HCT116 (cell line): ENCODE measurements around the gene ALKBH2. TPM values are rescaled to one million over a fixed set of nuclear protein-coding genes. Genes with fewer than 3 reads are reported as not detected.

Source experiments
- ATAC-seq: fragments of 200-7000 bp; cut with Tn5 transposase; 2 replicates; pipeline ENCODE4 v1.9.1; 2020; ENCODE audit warnings: mild to moderate bottlenecking, moderate library complexity
- BruUV-seq: library from RNA; stranded (reverse); fragments of 400-500 nt; replicated peaks from 2 replicates; lab custom pipeline; 2021; lab: Mats Ljungman, UMichigan
- CTCF ChIA-PET: fragments of 300-600 bp; sonication (Branson Sonifier 250); formaldehyde crosslinking; loops from one replicate; lab custom pipeline; 2021; ENCODE audit warnings: antibody characterized with exemption; lab: Charles Lee
- POLR2A ChIA-PET: fragments of 300-600, 350-600 bp; sonication (Branson Sonifier 250); formaldehyde crosslinking; loops from one replicate; lab custom pipeline; 2021; ENCODE audit warnings: antibody characterized with exemption; lab: Charles Lee
- RAD21 ChIA-PET, 2 experiments: fragments of 300-600 bp; sonication (Branson Sonifier 250); formaldehyde crosslinking; loops; one replicate each; lab custom pipeline; 2023; ENCODE audit warnings: low total read pairs in 2 of 2; ENCODE audit not compliant: uncharacterized antibody in 2 of 2, unreplicated experiment in 2 of 2, low non-redundant PET in 1 of 2; lab: Charles Lee
- DNase-seq: peaks from one replicate; pipeline ENCODE4 v3.0.0-alpha.2; 2010; ENCODE audit warnings: low read depth, low spot score
- H2AFZ ChIP-seq: fragments of 200-600 bp; shearing (Covaris generic), sonication (generic); 2 replicates; pipeline ENCODE4 v1.6.1; 2017; ENCODE audit warnings: low read depth, mixed run types, mixed read lengths, antibody characterized with exemption, low read length; ENCODE audit not compliant: poor library complexity, severe bottlenecking
- H3K27ac ChIP-seq: 2 replicates; pipeline ENCODE4 v1.5.1; 2012; ENCODE audit warnings: low read depth, low read length
- H3K27me3 ChIP-seq: fragments of 200-600 bp; sonication (generic); 2 replicates; pipeline ENCODE4 v1.6.1; 2016; ENCODE audit warnings: mixed run types, low read length, mixed read lengths; ENCODE audit not compliant: insufficient read depth
- H3K36me3 ChIP-seq, 2 experiments: fragments of 200-500 bp in 1 of 2; fragments of 200-600 bp in 1 of 2; sonication (Bioruptor generic) in 1 of 2; sonication (generic) in 1 of 2; 2 replicates each; pipeline versions ENCODE4 v1.5.1 to v1.6.1; 2014 to 2016; ENCODE audit warnings: low read length in 2 of 2, inconsistent platforms in 1 of 2, mixed read lengths in 1 of 2, mixed run types in 1 of 2; ENCODE audit not compliant: insufficient read depth in 2 of 2, control insufficient read depth in 1 of 2
- H3K4me1 ChIP-seq, 2 experiments: fragments of 200-600 bp in 1 of 2; sonication (generic) in 1 of 2; 2 replicates each; pipeline versions ENCODE4 v1.5.1 to v1.6.1; 2012 to 2017; ENCODE audit warnings: low read length in 2 of 2, inconsistent platforms in 1 of 2, mild to moderate bottlenecking in 1 of 2, mixed read lengths in 1 of 2, mixed run types in 1 of 2, moderate library complexity in 1 of 2; ENCODE audit not compliant: insufficient read depth in 2 of 2, control insufficient read depth in 1 of 2
- H3K4me2 ChIP-seq: fragments of 200-600 bp; sonication (generic); 2 replicates; pipeline ENCODE4 v1.6.1; 2017; ENCODE audit warnings: mixed run types, low read length, mixed read lengths
- H3K4me3 ChIP-seq, 2 experiments: fragments of 200-600 bp in 1 of 2; sonication (generic) in 1 of 2; replicated peaks in 1 of 2; 2 replicates each; pipeline ENCODE4 v1.5.1; 2011 to 2016; ENCODE audit warnings: low read length in 2 of 2, control low read depth in 1 of 2, low read depth in 1 of 2, mild to moderate bottlenecking in 1 of 2, mixed read lengths in 1 of 2, mixed run types in 1 of 2
- H3K79me2 ChIP-seq: fragments of 200-600 bp; sonication (generic); 2 replicates; pipeline ENCODE4 v1.6.1; 2017; ENCODE audit warnings: mild to moderate bottlenecking, mixed run types, low read length, moderate library complexity, mixed read lengths; ENCODE audit not compliant: insufficient read depth
- H3K9ac ChIP-seq: fragments of 200-600 bp; sonication (generic); 2 replicates; pipeline ENCODE4 v1.6.1; 2016; ENCODE audit warnings: low read length, mixed read lengths
- H3K9me2 ChIP-seq: fragments of 200-600 bp; sonication (generic), shearing (Covaris generic); 2 replicates; pipeline ENCODE4 v1.6.1; 2017; ENCODE audit warnings: mixed run types, mild to moderate bottlenecking, moderate library complexity; ENCODE audit not compliant: insufficient read depth
- H3K9me3 ChIP-seq, 2 experiments: fragments of 200-500 bp in 1 of 2; fragments of 200-600 bp in 1 of 2; sonication (Bioruptor generic) in 1 of 2; sonication (generic) in 1 of 2; 2 replicates each; pipeline ENCODE4 v1.6.1; 2014 to 2017; ENCODE audit warnings: low read length in 2 of 2, mixed read lengths in 2 of 2, inconsistent platforms in 1 of 2, low read depth in 1 of 2, mild to moderate bottlenecking in 1 of 2, mixed run types in 1 of 2, moderate library complexity in 1 of 2; ENCODE audit not compliant: control insufficient read depth in 1 of 2, insufficient read depth in 1 of 2
- H4K20me1 ChIP-seq: fragments of 200-600 bp; sonication (generic), shearing (Covaris generic); 2 replicates; pipeline ENCODE4 v1.6.1; 2017; ENCODE audit warnings: mixed run types, mild to moderate bottlenecking, moderate library complexity; ENCODE audit not compliant: insufficient read depth
- ATF3 ChIP-seq: IDR thresholded peaks from 2 replicates; pipeline ENCODE4 v1.6.1; 2012
- CEBPB ChIP-seq: IDR thresholded peaks from 2 replicates; pipeline ENCODE4 v1.6.1; 2012; ENCODE audit warnings: low read depth
- CTCF ChIP-seq, 3 experiments: fragments of 200-600 bp in 1 of 3; sonication (generic) in 1 of 3; IDR thresholded peaks in 2 of 3; conservative IDR thresholded peaks in 1 of 3; 2 replicates each; pipeline ENCODE4 v1.5.1; 2012 to 2017; ENCODE audit warnings: low read depth in 2 of 3, low read length in 2 of 3, antibody characterized with exemption in 1 of 3, borderline replicate concordance in 1 of 3, control low read depth in 1 of 3, mild to moderate bottlenecking in 1 of 3, mixed read lengths in 1 of 3, mixed run types in 1 of 3, moderate library complexity in 1 of 3; ENCODE audit not compliant: insufficient read depth in 1 of 3
- EGR1 ChIP-seq: IDR thresholded peaks from 2 replicates; pipeline ENCODE4 v1.6.1; 2012; ENCODE audit warnings: low read depth
- ELF1 ChIP-seq: IDR thresholded peaks from 2 replicates; pipeline ENCODE4 v1.6.1; 2012; ENCODE audit warnings: low read depth, borderline replicate concordance
- EZH2 ChIP-seq: fragments of 200-600 bp; sonication (generic); IDR thresholded peaks from 2 replicates; pipeline ENCODE4 v1.6.1; 2017; ENCODE audit warnings: antibody characterized with exemption, mixed run types
- FOSL1 ChIP-seq: IDR thresholded peaks from 2 replicates; pipeline ENCODE4 v1.6.1; 2012; ENCODE audit warnings: low read depth
- JUND ChIP-seq: IDR thresholded peaks from 2 replicates; pipeline ENCODE4 v1.6.1; 2012
- POLR2A ChIP-seq: IDR thresholded peaks from 2 replicates; pipeline ENCODE4 v1.7.0; 2011; ENCODE audit warnings: borderline replicate concordance; ENCODE audit not compliant: insufficient read depth, insufficient read length; ENCODE audit errors: extremely low read depth
- POLR2AphosphoS5 ChIP-seq: IDR thresholded peaks from 2 replicates; pipeline ENCODE4 v1.6.1; 2011; ENCODE audit warnings: mild to moderate bottlenecking, low read depth, low read length, moderate library complexity
- REST ChIP-seq: IDR thresholded peaks from 2 replicates; pipeline ENCODE4 v1.6.1; 2012; ENCODE audit warnings: low read depth
- SIN3A ChIP-seq: IDR thresholded peaks from 2 replicates; pipeline ENCODE4 v1.6.1; 2012; ENCODE audit warnings: low read depth
- TCF7L2 ChIP-seq: IDR thresholded peaks from 2 replicates; pipeline ENCODE4 v1.7.0; 2011; ENCODE audit warnings: borderline replicate concordance, inconsistent platforms; ENCODE audit not compliant: insufficient read depth, insufficient read length; ENCODE audit errors: extremely low read depth
- YY1 ChIP-seq: IDR thresholded peaks from 2 replicates; pipeline ENCODE4 v1.6.1; 2011; ENCODE audit warnings: low read length, low read depth, moderate library complexity, mild to moderate bottlenecking; ENCODE audit not compliant: insufficient replicate concordance; ENCODE audit errors: extremely low read depth
- ZBTB33 ChIP-seq: IDR thresholded peaks from 2 replicates; pipeline ENCODE4 v1.6.1; 2011; ENCODE audit warnings: mild to moderate bottlenecking, low read length, moderate library complexity; ENCODE audit not compliant: insufficient replicate concordance; ENCODE audit errors: extremely low read depth
- ZNF274 ChIP-seq: fragments of 200-500 bp; sonication (Bioruptor generic); IDR thresholded peaks from 2 replicates; pipeline ENCODE4 v1.6.1; 2014; ENCODE audit warnings: mild to moderate bottlenecking, low read depth, low read length, inconsistent platforms
- intact Hi-C: fragments of 100-400 bp; cut with micrococcal nuclease; formaldehyde crosslinking; loops from 2 replicates; pipeline ENCODE4 v1.10.0; 2022
- total RNA-seq: library from RNA; stranded (reverse); gene quantifications from one replicate; pipeline ENCODE4 v1.2.1, GENCODE V29; 2021; ENCODE audit not compliant: unreplicated experiment

The ALKBH2 gene
- total RNA-seq, 1 experiment from 2014 or later: 35.8 TPM

- Histone ChIP-seq H3K36me3 (no peaks in the 10 kb centered on the region), H3K4me3 (no peak overlapping the region), H3K4me1 (no peaks in the 10 kb centered on the region), H2AFZ (no peak overlapping the region), H3K79me2 (no peaks in the 10 kb centered on the region), H3K9me2 (no peaks in the 10 kb centered on the region), H3K9ac (no peak overlapping the region), H3K9me3 (no peaks in the 10 kb centered on the region), H3K4me2 (no peak overlapping the region), H3K27me3 (no peaks in the 10 kb centered on the region), H4K20me1 (no peaks in the 10 kb centered on the region), H3K27ac (no peak overlapping the region)
- ChIA-PET RAD21 (no interaction called here), POLR2A (no interaction called here), CTCF (interaction anchor here (1.6 kb wide), 1 partner anchor 13 kb away, joined by 4 read pairs; no protein-coding TSS in a partner anchor)
- no TSS peak for BruUV-seq
- DNase-seq (no peak), ATAC-seq (no peak)
- intact Hi-C loops: no loop called here
- TF ChIP-seq ATF3: no peak
- no peak for TF ChIP-seq CTCF (IDR thresholded peaks at IDR 0.05 in 2 of 3, conservative IDR thresholded peaks at IDR 0.05 in 1 of 3; ENCODE audit: borderline replicate concordance in 1 of 3, insufficient read depth in 1 of 3, low read depth in 2 of 3, low read length in 2 of 3)
- no peak for TF ChIP-seq ZNF274
- TF ChIP-seq ZBTB33: no peak
- no peak for TF ChIP-seq FOSL1
- no peak for TF ChIP-seq POLR2AphosphoS5
- TF ChIP-seq POLR2A: no peak
- TF ChIP-seq EZH2: no peak
- TF ChIP-seq YY1: no peak
- no peak for TF ChIP-seq JUND
- TF ChIP-seq ELF1: no peak
- TF ChIP-seq TCF7L2: no peak
- no peak for TF ChIP-seq REST
- TF ChIP-seq EGR1: no peak
- no peak for TF ChIP-seq SIN3A
- TF ChIP-seq CEBPB: no peak
Measured at GRCh38 chr12:109124878-109125648, 31.8 kb upstream of the ALKBH2 start.
